ENCODE results near the gene OR4D2.

OR4D2 gene

DNA sequence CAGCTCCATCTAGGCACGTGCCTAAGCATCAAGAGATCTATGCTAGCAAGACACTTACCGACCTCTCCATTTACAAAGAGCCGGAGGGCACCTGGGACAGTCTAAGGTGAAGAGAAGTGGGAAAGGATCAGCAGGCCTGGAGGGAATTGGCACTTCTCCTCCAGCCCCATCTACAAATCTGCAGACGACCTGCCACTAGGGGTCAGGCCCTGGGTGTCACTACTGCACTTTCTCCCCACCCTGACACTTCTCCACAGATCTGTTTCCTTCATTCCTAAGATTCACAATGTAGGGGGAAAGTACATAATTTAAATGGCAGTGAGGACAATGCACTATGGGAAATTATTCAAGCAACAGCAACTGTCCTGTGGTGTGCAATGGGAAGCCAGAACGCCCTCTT, 44.1 kb downstream of the OR4D2 start:
- no peak for DNase-seq (ENCODE audit: low read depth)

DNA sequence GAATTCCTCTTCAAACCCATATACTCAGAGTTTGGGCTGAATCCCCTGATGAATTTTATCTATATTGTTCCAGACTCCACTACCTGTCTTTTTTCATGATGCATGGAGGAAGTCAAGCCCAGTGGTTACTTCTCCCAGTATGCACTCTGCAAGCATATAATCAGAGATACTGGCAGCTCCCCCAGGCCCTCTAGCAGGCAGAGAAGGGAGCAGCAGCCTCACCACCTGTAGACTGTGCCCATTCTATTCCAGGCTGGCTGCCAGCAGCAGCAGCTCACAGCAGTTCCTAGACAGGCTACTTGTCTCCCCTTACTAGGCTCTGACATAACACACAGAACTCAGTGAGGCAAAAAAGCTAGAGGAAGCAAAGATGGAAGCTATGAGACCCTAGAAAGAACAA, 48.9 kb downstream of the OR4D2 start:
- no peak for DNase-seq (ENCODE audit: low read depth)

DNA sequence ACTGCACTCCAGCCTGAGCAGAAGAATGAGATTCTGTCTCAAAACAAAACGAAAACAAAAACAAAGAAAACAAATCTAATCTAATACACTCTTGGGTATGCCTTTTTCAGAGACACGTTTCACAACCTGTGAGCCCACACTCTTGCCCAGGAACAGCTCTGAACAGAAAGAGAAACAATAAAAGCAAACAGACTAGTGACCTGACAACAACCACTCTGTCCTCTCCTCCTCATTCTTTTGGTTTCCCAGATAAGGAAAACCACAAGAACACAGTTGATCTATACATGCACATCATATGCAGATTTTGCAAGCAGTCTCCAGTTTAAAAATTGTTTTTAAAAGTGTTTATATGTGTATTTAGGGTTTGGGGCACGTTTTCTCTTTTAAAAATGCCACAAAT, 51.0 kb downstream of the OR4D2 start:
- no peak for DNase-seq (ENCODE audit: low read depth)

- DNase-seq (ENCODE audit: low read depth) = peak; percentile 88
These were observed 52.4 kb downstream of the OR4D2 start, which contains the start of gene MKS1 for GRCh38 chr17:58219007-58219788. Gene MKS1, minus strand, starts transcription at chr17:58219255. Its CDS starts 25 bp downstream, at chr17:58219230.

GRCh38 chr17:58219789-58220183, 53.0 kb downstream of the OR4D2 start:
- no peak for DNase-seq (ENCODE audit: low read depth)

All from T-helper 22 cell (primary cell).